HG03139 (cell line): ENCODE measurements around the gene ACP1.
A peak's percentile ranks its signal among the peaks of the same experiment; 100 is the strongest.

Experiments
- ATAC-seq: cut with Tn5 transposase; IDR thresholded peaks from one replicate; pipeline ENCODE4 v1.9.1; 2021; ENCODE audit not compliant: unreplicated experiment

Gene ACP1

GRCh38 chr2:264493-265468, at the start of gene ACP1:
ACP1 (plus strand) TSS chr2:264947; CDS start chr2:264965, 18 bp downstream.
- ATAC-seq, result peak; percentile 95

- no peak for ATAC-seq
These were observed 48.7 kb upstream of the ACP1 start for GRCh38 chr2:216068-216467.

GRCh38 chr2:223451-223850, 41.3 kb upstream of the ACP1 start:
- no peak for ATAC-seq

- no peak for ATAC-seq
These were observed 40.6 kb upstream of the ACP1 start for GRCh38 chr2:223971-224760.

GRCh38 chr2:228115-228514, 36.6 kb upstream of the ACP1 start:
- no peak for ATAC-seq

- no peak for ATAC-seq
These were observed 36.0 kb upstream of the ACP1 start for GRCh38 chr2:228518-229278.

GRCh38 chr2:231521-232185, 33.1 kb upstream of the ACP1 start:
- no peak for ATAC-seq

GRCh38 chr2:233030-233429, 31.7 kb upstream of the ACP1 start:
- ATAC-seq, result no peak

- no peak for ATAC-seq
These were observed 30.3 kb upstream of the ACP1 start for GRCh38 chr2:234421-234820.

- no peak for ATAC-seq
These were observed 27.7 kb upstream of the ACP1 start for GRCh38 chr2:236993-237539.

GRCh38 chr2:237878-238277, 26.9 kb upstream of the ACP1 start:
- no peak for ATAC-seq

GRCh38 chr2:238431-238830, 26.3 kb upstream of the ACP1 start:
- no peak for ATAC-seq

- ATAC-seq, result no peak
These were observed 25.9 kb upstream of the ACP1 start for GRCh38 chr2:238869-239268.

GRCh38 chr2:244547-244946, 20.2 kb upstream of the ACP1 start:
- no peak for ATAC-seq

- ATAC-seq, result no peak
These were observed 18.1 kb upstream of the ACP1 start for GRCh38 chr2:246489-247144.

GRCh38 chr2:248724-249123, 16.0 kb upstream of the ACP1 start:
- ATAC-seq, result no peak

- no peak for ATAC-seq
These were observed 15.2 kb upstream of the ACP1 start for GRCh38 chr2:249538-250042.

- no peak for ATAC-seq
These were observed 12.6 kb upstream of the ACP1 start for GRCh38 chr2:252001-252602.

- ATAC-seq, result no peak
These were observed 11.5 kb upstream of the ACP1 start for GRCh38 chr2:253202-253638.
